HCT116 (cell line): ENCODE measurements around the gene MFN2.

Experiments used
- SIN3A ChIP-seq: IDR thresholded peaks from 2 replicates; pipeline ENCODE4 v1.6.1; 2012; ENCODE audit warnings: low read depth
- ZFX ChIP-seq: fragments of 450-650 bp; IDR thresholded peaks from 2 replicates; pipeline ENCODE4 v1.6.1; 2017

DNA sequence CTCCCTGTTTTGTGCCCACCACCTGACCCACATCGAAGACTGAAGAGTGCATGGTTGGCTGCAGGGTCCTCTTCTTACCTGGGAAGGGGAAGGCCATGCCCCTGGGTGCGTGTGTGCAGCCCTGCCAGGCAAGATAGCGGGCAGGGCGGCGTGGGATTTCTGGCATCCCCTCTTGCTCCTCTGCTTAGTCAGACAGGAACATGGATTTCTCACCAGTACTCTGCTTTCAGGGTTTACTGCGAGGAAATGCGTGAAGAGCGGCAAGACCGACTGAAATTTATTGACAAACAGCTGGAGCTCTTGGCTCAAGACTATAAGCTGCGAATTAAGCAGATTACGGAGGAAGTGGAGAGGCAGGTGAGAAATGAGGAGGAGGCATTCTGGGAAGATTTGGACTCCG, 23.5 kb downstream of the MFN2 start:
- TF ChIP-seq SIN3A (no peak), ZFX (no peak)
